Measurements from ENCODE around the gene GPX4.

GPX4 gene

DNA sequence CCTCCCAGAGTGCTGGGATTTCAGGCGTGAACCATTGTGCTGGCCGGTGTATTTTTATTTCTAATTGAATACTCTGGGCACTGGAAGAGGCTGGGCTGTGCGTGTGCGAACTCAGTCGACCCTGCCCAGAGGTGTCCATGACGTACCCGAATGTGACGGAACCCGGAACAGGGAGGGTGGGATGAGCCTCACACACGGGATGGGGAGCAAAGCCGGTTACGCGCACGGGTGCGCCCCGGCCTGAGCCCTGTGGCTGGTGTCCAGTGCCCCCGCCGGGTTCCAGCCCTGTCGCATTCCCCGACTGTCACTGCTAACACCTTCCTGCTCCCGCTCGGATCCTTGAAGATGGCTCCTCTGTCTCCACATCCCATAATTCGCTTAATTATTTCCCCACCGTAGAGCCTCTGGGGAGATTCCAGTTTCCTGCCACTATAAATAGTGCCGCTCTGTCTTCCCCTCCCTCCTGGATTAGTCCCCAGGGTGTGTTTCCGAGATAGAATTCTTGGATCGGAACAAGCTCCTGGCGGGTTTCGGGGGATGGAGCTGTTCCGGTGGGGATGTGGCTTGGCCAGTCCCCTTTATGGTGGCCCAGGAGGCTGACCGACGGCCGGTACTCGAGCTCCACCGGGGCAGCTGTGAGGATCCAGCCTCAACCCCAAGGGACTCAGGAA lies 48.3 kb downstream of the GPX4 start:
- DNase-seq: no peak

DNA sequence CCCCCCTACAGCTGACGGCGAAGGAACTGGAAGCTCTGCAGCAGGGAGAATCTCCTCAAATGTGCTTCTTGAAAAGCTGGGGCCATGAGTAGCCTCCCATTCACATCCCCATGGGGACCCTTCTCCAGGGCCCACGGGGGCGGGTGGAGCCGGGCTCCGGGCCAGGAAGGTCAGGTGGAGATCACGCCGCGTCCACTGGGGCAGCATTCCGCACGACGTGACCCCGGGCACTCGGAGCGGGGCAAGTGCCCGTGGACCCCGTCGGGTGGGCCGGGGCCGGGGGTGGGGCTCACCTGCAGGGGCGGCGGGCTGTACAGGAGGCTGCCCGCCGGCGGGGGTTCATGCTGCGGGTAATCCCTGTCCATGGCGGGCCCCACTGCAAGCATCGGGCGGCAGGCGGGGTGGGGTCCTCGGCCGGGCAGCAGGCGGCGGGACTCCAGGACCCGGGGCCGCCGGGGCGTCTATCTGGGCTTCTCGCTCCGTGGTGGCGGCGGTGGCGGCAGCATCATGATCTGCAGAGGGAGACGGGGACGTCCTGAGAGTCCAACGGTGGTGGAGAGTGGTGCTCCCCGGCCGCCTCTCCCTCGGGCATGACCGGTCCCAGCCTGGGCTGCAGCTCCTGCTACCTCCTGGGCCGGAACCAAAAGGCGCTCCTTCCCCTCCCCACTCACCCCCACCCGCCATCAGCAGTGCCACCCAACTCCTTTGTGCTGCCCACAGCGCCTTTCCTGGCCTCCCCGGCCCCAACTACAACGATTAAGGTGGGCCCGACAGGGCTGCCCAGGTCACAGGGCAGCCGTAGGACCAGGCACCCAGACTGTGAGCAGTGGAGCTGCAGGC lies 50.3 kb downstream of the GPX4 start:
- no peak for DNase-seq

DNA sequence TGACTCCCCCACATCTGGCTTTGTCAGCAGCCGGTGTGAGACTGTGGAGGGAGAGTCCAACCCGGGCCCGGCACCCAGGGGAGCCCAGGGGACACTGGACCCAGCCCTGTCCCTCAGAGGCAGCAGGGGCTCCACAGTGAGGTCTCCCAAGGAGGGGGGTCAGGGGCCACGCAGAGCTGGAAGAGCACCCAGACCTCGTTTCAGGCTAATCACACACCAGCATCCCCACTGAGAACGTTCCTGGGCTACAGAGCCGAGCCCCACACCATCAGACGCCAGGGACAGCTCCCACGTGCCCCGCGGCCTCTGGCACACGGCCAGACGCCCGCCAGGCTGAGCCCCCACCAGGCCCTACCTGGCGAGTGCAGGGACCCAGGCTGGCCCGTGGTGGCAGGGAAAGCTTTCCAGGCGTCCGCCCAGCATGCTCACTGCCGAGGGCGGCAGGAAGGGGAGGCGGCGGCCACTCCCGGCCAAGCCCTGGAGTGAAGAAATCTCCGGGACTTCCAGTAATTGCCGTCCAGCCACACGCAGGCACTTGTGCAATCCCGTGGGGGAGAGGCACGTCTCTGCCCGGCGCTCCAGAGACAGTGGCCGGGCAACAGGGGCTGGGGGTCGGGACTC lies 51.0 kb downstream of the GPX4 start:
- DNase-seq: peak; percentile 69

DNA sequence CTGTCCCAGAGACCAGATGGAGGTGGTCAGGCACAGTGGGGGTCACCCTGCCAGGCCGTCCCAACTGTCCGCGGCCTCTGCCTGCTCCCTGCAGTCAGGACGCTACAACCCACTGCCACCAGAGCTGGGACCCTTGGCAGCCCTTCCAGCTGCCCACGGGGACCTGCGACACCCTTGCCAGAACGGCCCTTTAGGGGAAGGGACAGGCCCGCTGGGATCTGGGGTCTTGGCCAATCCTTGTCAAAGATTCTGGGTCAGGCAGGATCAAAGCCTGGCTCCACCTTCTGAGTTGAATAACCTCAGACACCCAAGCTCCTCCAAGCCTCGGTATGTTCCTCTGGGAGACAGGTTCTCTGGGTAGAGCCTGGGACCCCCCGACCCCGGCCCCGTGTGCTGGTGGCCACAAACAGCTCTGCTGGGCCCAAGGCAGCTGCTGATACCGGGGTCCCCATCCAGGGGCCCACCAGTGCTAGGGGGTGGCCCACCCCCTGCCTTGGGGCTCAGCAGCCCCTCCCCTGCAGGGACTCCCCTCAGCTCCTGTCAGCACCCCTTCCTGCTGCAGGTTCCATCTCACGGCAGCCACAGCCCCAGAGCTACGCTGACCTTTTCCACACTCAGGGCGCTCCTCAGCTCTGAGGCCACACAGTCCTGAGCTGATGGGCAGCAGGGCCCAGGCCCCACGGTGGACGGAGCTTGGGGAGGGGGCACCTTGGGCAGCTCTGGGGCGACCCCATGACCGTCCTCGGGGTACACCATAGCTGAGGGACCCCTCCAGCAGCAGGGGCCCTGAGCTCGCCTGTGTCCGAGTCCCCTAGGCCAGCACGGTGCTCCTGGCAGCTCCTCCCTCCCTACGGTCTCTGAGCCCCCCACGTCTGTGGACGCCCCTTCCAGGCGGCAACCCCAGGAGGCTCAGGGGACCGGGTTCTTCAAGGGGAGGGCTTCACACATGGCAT lies 51.8 kb downstream of the GPX4 start:
- no peak for DNase-seq

All from right forelimb (tissue), 1 donor.